ENCODE results near the gene PRPF19.

Gene PRPF19

DNA sequence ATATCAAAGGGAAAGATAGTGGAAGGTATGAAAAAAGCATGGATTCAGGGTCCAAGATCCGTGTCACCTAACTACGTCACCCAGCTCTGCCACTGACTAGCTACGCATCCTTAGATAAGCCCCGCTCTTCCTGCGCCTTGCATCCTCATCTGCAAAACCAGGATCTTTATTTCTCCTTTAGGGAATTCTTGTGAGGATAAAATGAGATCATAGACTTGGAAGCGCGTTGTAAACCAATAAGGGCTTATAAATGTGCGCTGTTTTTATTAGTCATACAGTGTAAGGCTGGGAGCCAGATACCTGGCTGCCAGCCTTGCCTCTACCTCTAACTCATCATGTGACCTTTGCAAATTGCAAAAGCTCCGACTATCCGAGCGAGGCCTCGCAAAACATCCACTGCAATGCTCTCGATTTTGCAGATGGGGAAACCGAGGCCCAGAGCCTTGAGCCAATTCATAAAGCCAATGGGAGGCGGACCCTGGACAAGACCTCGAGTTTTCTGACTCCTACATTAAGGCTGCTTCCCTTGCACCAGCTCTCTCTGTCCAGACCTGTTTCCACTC is 753 bp downstream of the PRPF19 start:
- TF ChIP-seq CTCF (IDR thresholded peaks at IDR 0.05) (no peak), ZFX (IDR thresholded peaks at IDR 0.05; ENCODE audit: borderline replicate concordance) (no peak)
- H3K27ac ChIP-seq: peak overlapping the region; percentile 91

DNA sequence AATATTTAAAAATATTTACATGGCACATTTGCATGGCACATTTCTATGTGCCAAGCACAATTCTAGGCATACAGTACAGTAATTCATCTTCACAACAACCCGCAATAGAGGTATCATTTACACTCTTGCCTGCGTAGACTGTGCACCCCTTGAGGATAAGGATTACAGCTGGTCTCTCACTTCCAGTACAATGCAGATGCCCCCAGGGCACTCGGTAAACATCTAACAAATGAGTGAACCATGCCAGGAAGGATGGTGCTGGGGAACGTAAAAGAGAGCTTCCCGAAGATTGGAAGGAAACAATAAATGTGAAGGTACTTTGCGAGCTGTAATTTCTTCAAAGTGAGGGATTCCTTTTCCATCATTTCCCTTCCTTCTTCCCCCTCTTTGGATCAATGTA is 1.3 kb downstream of the PRPF19 start:
- no peak for TF ChIP-seq CTCF (IDR thresholded peaks at IDR 0.05)
- TF ChIP-seq ZFX (IDR thresholded peaks at IDR 0.05; ENCODE audit: borderline replicate concordance): no peak
- peak overlapping the region; percentile 91 for H3K27ac ChIP-seq

GRCh38 chr11:60902625-60903024 is 3.8 kb downstream of the PRPF19 start:
- H3K27ac ChIP-seq: no peak overlapping the region
- no peak for TF ChIP-seq ZFX (IDR thresholded peaks at IDR 0.05; ENCODE audit: borderline replicate concordance)
- no peak for TF ChIP-seq CTCF (IDR thresholded peaks at IDR 0.05)

- no peak for TF ChIP-seq ZFX (IDR thresholded peaks at IDR 0.05; ENCODE audit: borderline replicate concordance)
- no peak overlapping the region for H3K27ac ChIP-seq
Observed at GRCh38 chr11:60900673-60901404, 5.5 kb downstream of the PRPF19 start.

DNA sequence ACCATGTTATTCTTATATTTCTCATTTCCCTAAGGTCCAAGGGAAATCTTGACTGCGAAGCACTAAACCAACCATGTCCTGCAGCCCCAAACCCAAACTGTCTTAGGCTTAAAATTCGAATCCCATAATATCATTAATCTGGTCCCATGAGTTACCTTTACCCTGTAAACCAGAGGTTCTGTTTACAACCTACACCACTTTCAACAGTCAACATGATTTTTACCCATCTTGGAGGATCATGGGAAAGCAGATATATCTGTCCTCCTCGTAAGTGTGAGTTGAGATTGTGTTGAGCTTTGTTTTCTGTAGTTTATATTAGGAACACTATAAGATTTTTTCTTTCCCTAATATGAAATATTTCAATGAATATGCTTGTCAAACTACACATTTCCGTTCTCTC is 6.4 kb downstream of the PRPF19 start:
- TF ChIP-seq CTCF (IDR thresholded peaks at IDR 0.05) (no peak), ZFX (IDR thresholded peaks at IDR 0.05; ENCODE audit: borderline replicate concordance) (no peak)
- no peak overlapping the region for H3K27ac ChIP-seq

DNA sequence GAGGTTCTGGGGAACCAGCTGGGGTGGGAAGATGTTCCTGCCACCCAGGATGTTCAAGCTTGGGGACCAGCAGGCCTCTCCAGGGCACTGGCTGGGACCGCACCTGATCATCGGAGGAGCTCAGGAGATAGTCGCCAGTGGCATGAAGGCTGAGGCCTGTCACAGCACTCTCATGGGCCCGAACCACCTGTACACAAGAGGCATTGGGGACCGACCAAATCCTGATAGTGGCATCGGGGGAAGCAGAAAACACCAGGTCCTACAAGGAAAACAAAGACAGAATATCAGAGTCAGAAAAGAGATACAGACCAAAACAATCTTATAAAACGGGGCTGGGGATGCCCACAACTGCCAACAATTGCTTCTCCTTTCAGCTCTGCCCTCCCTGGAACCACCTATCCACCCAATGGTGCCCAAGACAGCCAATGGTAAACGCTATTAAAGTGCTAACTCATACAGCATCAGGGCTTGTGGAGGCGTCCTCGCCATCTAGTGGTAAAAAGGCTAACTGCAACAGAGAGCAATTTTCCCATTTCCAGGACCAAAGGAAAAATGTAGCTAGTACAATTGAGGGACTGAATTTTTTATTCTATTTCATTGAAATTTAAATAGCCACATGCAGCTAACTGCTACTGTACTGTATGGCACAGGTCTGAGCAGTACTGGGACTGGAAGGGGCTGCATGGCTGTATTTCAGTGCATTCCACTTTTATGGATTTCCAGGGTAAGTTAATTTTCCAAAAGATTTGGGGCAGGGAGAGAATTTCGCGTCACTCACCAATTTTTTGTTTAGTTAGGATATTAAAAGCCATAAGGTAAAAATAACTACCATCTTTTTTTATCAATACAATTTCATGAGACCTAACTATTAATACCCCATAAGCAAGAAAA is 7.1 kb downstream of the PRPF19 start:
- TF ChIP-seq ZFX (IDR thresholded peaks at IDR 0.05; ENCODE audit: borderline replicate concordance) (no peak), CTCF (IDR thresholded peaks at IDR 0.05) (peak; percentile 95)
- H3K27ac ChIP-seq: no peak overlapping the region

- TF ChIP-seq ZFX (IDR thresholded peaks at IDR 0.05; ENCODE audit: borderline replicate concordance) (no peak), CTCF (IDR thresholded peaks at IDR 0.05) (no peak)
- H3K27ac ChIP-seq: no peak overlapping the region
Observed at GRCh38 chr11:60897496-60897895, 8.9 kb downstream of the PRPF19 start.
